ENCODE measurements around the gene PECR.
A peak's percentile ranks its signal among the peaks of the same experiment; 100 is the strongest.

The PECR gene

DNA sequence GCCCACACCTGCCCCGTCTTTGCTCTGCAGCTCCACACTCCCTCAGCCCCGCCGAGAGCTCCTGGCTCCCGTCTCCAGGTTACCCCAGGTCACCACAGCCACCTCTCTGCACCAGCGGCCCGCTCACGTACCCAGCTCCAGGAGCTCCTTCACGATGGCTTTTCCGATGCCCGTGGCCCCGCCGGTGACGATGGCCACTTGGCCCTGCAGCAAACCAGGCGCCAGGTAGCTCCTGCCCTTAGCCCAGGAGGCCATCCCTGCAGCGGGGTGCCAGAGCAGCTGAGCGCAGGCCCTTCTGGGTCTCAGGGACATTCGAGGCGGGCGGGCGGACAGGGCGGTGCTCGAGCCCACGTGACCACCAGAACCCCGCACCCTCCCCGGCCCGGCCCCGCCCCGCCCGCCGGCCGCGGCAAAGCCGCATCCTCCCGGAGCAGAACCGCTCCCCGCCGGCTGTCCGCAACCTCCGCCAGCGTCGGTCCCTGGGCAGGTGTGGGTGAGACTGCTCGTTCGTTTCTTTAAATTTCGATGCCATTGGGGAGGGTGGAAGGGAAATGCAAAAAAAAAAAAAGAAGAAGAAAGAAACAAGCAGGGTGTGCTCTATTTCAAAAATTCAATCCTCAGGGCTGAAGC lies at the start of gene PECR, which contains the start of gene TMEM169:
PECR (minus strand) TSS at position 323 of the 630 bp plus-strand sequence; CDS start at position 255, 68 bp downstream.
TMEM169 (plus strand) TSS at position 433 of the 630 bp plus-strand sequence. CDS start 14,045 bp downstream, outside the sequence.
- Mint-ChIP-seq H3K36me3 (ENCODE audit: low read depth) (no peaks in the 10 kb centered on the region), H3K4me3 (peak within 1 kb of the TSS; percentile 90 to 97 (median 93)), H3K4me1 (peaks cover 41% of the 10 kb centered on the region)

GRCh38 chr2:216130346-216130971 lies 48.9 kb upstream of the PECR start:
- Mint-ChIP-seq H3K4me3 (no peak overlapping the region), H3K4me1 (no peaks in the 10 kb centered on the region), H3K27ac (peak overlapping the region in 1 of 3 experiments; percentile 40), H3K36me3 (ENCODE audit: low read depth) (peaks cover 84% of the 10 kb centered on the region), H3K27me3 (ENCODE audit: low read depth) (no peaks in the 10 kb centered on the region), H3K9me3 (no peaks in the 10 kb centered on the region)
- TF ChIP-seq, protein P1, sequence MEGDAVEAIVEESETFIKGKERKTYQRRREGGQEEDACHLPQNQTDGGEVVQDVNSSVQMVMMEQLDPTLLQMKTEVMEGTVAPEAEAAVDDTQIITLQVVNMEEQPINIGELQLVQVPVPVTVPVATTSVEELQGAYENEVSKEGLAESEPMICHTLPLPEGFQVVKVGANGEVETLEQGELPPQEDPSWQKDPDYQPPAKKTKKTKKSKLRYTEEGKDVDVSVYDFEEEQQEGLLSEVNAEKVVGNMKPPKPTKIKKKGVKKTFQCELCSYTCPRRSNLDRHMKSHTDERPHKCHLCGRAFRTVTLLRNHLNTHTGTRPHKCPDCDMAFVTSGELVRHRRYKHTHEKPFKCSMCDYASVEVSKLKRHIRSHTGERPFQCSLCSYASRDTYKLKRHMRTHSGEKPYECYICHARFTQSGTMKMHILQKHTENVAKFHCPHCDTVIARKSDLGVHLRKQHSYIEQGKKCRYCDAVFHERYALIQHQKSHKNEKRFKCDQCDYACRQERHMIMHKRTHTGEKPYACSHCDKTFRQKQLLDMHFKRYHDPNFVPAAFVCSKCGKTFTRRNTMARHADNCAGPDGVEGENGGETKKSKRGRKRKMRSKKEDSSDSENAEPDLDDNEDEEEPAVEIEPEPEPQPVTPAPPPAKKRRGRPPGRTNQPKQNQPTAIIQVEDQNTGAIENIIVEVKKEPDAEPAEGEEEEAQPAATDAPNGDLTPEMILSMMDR (IDR thresholded peaks at IDR 0.05; ENCODE audit: unreplicated experiment in 3 of 3): no peak

More for the DNA sequence above, at the start of gene PECR, which contains the start of gene TMEM169:
- Mint-ChIP-seq H3K9me3 (no peaks in the 10 kb centered on the region), H3K27ac (peak within 1 kb of the TSS; percentile 92 to 98 (median 92)), H3K27me3 (ENCODE audit: low read depth) (peaks cover 9% of the 10 kb centered on the region)
- TF ChIP-seq, protein P1 (IDR thresholded peaks at IDR 0.05; ENCODE audit: unreplicated experiment in 3 of 3): no peak

- H3K4me3 Mint-ChIP-seq: no peak overlapping the region
- no peak overlapping the region for H3K27ac Mint-ChIP-seq
- H3K4me1 Mint-ChIP-seq: no peaks in the 10 kb centered on the region
- H3K36me3 Mint-ChIP-seq (ENCODE audit: low read depth): peaks cover 83% of the 10 kb centered on the region
- H3K27me3 Mint-ChIP-seq (ENCODE audit: low read depth): no peaks in the 10 kb centered on the region
- TF ChIP-seq, protein P1 (IDR thresholded peaks at IDR 0.05; ENCODE audit: unreplicated experiment in 3 of 3): no peak
- H3K9me3 Mint-ChIP-seq: no peaks in the 10 kb centered on the region
These were observed 45.3 kb upstream of the PECR start for GRCh38 chr2:216126943-216127342.

DNA sequence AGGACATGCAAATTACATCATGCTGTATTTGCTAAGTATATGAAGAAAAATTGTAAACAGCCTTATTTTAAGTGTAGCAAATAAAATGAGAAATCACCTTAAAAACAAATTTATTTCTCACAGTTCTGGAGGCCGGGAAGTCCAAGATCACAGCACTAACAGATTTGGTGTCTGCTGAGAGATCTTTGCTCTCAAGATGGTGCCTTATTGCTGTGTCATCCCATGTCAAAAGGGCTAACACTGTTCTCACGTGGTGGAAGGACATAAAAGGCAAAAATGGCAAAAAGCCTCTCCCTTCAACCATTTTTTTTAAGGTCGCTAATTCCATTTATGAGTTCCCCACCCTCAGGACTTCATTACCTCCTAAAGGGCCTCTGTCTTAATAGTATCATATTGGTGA lies 39.6 kb upstream of the PECR start:
- H3K27ac Mint-ChIP-seq: no peak overlapping the region
- peaks cover 17% of the 10 kb centered on the region for H3K4me1 Mint-ChIP-seq
- TF ChIP-seq, protein P1 (IDR thresholded peaks at IDR 0.05; ENCODE audit: unreplicated experiment in 3 of 3): no peak
- no peaks in the 10 kb centered on the region for H3K9me3 Mint-ChIP-seq
- H3K27me3 Mint-ChIP-seq (ENCODE audit: low read depth): no peaks in the 10 kb centered on the region
- peaks cover 92% of the 10 kb centered on the region for H3K36me3 Mint-ChIP-seq (ENCODE audit: low read depth)
- no peak overlapping the region for H3K4me3 Mint-ChIP-seq

DNA sequence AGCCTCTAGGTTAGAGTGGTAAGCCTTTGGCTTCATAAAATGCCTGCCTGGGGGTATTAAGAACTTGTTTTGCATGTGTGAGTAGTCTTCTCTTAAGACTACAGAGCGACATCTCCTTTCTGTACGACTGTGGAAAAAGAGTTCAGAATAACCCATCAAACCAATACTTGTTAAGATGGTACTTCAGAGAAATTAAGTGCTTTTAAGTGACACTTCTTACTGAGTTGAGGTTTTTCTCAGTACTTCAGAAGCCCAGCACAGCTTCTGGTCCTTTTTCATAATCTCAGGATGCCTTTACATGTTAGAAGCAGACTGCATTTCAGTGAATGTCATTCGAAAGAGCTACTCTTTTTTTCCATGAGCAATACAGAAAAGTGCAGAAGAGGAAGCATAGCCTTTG lies 38.4 kb upstream of the PECR start:
- peak overlapping the region; percentile 9 to 33 (median 32) for H3K27ac Mint-ChIP-seq

More for the DNA sequence above, 38.4 kb upstream of the PECR start:
- Mint-ChIP-seq H3K4me1 (peaks cover 26% of the 10 kb centered on the region), H3K36me3 (ENCODE audit: low read depth) (peaks cover 88% of the 10 kb centered on the region), H3K9me3 (no peaks in the 10 kb centered on the region), H3K27me3 (ENCODE audit: low read depth) (no peaks in the 10 kb centered on the region), H3K4me3 (no peak overlapping the region)
- TF ChIP-seq, protein P1 (IDR thresholded peaks at IDR 0.05; ENCODE audit: unreplicated experiment in 3 of 3): no peak
